ENCODE data around the gene CGN.

CGN gene

DNA sequence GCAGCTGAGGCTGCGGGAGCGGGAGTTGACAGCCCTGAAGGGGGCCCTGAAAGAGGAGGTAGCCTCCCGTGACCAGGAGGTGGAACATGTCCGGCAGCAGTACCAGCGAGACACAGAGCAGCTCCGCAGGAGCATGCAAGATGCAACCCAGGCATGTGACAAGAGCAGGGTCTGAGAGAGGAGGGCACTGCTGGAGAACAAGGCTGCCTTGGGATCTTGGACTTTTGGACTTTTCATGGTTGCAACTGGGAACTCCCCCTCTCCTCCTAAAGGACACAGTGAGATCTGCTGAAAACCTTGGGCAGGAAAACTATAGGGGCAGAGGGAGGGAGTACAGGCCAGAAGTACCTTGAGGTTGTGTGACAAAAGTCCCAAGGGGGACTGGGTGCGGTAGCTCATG, 13.5 kb downstream of the CGN start:
- no peak for DNase-seq

DNA sequence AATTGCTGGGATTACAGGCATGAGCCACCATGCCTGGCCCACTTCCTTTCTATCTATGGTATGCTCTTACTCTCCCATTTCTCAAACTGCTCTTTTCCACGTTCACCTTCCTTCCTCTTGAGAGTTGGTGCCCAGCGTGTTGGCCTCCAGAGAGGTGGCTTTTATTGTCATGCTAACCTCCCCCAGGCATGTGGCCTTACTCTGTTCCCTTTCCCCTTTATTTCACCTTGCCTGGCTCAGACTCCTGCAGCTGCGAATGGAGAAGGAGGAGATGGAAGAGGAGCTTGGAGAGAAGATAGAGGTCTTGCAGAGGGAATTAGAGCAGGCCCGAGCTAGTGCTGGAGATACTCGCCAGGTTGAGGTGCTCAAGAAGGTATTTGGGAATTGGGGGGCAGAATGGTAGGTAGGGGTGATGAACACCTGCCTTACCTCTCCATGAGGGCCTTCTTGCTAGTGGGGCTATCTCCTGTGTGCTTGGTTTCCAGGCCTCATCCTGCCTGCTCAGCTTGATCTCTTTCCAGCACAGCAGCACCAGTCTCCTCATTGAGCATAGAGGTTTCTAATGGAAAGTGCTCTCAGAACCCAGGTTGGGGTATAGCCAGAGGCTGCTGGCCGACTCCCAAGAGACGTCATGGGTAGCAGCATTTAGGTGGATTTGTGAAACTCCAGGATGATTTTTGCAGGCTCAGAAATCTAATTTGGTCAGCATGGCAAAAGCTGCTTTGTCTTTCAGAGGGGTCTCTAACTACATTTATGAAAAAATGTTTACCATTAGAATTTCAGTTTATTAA, 15.7 kb downstream of the CGN start:
- DNase-seq: no peak

DNA sequence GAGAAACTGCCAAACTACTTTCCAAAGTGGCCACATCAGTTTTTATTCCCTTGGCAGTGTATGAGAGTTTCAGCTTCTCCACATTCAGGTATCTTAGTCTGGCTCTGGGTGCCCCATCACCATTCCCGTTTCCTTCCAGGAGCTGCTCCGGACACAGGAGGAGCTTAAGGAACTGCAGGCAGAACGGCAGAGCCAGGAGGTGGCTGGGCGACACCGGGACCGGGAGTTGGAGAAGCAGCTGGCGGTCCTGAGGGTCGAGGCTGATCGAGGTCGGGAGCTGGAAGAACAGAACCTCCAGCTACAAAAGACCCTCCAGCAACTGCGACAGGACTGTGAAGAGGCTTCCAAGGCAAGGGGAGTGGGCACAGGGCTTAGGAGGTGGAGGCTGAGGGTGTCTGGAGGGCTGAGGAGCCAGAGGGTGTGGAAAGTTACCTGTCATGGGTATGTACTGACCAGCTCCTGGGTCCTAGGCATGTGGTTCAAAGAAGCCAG, 18.1 kb downstream of the CGN start:
- no peak for DNase-seq

DNA sequence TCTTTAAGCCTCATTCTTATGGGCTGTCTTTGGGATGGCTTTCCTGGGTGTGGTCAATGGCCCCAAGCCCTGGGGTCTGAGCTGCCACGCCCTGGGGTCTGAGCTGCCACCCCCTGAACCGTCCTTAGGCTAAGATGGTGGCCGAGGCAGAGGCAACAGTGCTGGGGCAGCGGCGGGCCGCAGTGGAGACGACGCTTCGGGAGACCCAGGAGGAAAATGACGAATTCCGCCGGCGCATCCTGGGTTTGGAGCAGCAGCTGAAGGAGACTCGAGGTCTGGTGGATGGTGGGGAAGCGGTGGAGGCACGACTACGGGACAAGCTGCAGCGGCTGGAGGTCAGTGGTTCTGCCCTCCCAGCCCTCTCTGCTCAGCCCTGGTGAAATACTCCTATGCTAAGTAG, 18.6 kb downstream of the CGN start:
- no peak for DNase-seq

DNA sequence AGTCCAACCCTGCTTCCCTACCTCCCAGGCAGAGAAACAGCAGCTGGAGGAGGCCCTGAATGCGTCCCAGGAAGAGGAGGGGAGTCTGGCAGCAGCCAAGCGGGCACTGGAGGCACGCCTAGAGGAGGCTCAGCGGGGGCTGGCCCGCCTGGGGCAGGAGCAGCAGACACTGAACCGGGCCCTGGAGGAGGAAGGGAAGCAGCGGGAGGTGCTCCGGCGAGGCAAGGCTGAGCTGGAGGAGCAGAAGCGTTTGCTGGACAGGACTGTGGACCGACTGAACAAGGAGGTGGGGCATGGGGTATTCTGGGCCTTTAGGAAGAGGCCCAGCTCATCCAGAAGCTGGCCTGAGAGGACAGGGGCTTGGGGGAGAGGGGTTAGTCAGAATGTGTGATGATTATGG, 19.3 kb downstream of the CGN start:
- no peak for DNase-seq

DNA sequence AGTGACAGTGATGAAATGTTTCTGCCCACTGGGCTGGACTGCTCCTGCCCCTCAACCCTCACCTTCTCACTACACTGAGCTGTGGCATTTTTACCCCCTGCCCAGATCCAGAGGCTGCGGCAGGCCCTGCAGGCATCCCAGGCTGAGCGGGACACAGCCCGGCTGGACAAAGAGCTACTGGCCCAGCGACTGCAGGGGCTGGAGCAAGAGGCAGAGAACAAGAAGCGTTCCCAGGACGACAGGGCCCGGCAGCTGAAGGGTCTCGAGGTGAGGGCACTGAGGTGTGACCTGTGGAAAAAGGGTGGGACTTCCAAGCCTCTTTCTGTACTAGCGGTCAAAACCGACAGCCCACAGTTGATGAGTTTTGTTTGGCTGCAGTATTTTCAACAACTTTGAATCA, 22.7 kb downstream of the CGN start:
- no peak for DNase-seq

DNA sequence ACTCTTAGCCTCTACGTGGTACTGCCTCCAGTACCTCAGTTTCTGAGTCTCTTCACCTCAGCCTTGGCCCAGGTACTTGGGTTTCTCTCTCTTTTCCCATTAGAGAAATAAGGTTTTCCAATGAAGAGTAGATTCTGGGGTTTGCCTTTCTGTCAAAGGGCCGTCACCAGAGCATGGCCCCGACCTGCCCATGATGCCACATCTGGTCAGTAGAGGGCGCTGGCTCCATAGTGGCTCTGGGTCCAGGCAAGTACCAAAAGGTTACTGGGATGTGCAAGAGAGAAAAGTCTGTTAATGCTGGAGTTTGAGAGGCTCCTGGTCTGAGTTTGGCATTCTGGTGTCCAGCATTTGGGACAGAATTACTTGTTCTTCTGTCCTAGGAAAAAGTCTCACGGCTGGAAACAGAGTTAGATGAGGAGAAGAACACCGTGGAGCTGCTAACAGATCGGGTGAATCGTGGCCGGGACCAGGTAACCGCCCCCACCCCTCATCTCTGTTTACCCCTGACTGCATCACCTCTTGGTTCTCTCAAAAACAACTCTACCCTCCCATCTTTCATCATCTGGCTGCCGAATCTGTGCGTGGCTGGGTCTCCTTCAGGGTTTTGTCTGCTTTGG, 23.6 kb downstream of the CGN start:
- DNase-seq: no peak

DNA sequence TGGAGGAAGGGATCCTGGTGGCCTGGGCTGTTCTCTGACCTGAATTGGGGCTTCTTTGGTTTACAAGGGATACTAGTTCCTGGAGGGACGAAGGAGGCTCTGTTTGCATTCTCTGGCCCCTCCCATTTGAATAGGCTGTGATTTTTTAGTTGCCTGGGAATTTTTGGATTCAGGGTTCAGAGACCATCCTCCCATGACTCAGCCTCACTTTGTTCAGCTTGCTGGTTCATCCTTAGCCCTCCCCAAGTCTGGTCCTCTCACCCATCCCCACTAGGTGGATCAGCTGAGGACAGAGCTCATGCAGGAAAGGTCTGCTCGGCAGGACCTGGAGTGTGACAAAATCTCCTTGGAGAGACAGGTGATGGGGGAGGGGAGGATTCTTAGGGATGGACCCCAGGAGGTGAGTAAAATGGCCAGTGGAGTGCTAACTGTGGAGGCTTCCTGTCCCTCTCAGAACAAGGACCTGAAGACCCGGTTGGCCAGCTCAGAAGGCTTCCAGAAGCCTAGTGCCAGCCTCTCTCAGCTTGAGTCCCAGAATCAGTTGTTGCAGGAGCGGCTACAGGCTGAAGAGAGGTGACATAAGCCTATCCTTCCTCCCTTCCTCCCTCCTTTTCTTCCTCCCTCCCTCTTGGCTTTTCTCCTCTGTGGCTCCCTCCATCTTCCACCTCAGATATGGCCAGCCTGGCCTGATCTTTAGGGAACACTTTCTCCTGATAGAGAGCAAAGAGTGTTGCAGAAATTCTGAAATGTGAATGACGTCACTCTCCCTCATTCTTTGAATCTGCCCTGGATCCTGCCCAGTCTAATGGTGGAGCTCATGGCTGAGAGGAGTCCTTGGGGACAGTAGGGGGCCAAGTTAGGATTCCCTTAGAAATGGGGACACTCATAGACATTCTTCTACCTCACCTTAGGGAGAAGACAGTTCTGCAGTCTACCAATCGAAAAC, 24.4 kb downstream of the CGN start:
- DNase-seq: no peak

DNA sequence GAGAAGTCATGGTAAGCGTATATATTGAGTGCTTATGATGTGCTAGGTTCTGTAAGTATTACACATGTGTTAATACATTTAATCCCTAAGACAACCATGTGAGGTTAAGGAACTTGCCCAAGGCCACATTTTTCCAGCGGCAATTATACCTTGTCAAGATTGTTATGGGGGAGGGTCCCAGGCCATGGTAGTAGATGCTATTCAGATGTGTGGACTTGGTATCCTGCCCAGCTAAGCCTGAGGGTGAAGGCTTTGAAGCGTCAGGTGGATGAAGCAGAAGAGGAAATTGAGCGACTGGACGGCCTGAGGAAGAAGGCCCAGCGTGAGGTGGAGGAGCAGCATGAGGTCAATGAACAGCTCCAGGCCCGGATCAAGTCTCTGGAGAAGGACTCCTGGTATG, 25.3 kb downstream of the CGN start:
- DNase-seq: no peak

DNA sequence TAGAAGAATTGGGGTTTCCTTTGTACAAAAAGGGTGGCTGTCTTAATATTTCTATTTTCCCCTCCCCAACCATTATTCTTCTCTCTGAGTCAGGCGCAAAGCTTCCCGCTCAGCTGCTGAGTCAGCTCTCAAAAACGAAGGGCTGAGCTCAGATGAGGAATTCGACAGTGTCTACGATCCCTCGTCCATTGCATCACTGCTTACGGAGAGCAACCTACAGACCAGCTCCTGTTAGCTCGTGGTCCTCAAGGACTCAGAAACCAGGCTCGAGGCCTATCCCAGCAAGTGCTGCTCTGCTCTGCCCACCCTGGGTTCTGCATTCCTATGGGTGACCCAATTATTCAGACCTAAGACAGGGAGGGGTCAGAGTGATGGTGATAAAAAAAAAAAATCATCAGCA, 25.9 kb downstream of the CGN start:
- no peak for DNase-seq

DNA sequence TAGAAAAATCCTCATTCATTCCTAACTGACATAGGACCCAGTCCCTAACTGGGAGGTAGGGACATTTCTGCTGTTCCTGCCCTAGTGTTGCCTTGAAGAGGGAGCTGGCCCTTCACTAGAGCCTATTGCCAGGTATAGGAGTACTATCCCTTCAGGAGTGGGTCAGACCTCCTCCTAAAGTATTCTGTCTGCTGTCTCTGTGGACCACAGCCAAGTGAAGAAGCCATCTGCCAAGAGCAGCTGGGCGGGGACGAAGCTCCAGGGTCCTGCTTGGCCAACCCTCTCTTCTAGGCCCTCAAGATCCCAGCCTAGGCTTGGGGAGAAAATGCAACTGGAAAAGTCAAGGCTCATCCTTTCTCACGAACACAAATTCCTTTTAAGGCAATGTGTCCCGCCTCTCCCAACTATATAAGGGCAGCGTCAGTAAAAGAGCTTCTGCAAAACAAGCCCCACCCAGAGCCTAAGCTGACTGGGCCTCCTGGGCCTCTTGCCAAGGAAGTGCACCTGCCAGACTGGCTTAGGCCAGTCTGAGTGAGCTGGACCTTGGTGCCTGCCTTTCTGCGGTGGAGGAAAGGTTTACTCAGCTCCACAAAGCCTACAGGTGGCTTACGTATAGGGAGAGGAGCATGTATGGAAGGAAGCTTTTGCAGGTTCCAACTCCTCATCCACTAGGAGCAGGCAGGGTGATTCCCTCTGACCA, 28.3 kb downstream of the CGN start:
- DNase-seq: peak; percentile 10

DNA sequence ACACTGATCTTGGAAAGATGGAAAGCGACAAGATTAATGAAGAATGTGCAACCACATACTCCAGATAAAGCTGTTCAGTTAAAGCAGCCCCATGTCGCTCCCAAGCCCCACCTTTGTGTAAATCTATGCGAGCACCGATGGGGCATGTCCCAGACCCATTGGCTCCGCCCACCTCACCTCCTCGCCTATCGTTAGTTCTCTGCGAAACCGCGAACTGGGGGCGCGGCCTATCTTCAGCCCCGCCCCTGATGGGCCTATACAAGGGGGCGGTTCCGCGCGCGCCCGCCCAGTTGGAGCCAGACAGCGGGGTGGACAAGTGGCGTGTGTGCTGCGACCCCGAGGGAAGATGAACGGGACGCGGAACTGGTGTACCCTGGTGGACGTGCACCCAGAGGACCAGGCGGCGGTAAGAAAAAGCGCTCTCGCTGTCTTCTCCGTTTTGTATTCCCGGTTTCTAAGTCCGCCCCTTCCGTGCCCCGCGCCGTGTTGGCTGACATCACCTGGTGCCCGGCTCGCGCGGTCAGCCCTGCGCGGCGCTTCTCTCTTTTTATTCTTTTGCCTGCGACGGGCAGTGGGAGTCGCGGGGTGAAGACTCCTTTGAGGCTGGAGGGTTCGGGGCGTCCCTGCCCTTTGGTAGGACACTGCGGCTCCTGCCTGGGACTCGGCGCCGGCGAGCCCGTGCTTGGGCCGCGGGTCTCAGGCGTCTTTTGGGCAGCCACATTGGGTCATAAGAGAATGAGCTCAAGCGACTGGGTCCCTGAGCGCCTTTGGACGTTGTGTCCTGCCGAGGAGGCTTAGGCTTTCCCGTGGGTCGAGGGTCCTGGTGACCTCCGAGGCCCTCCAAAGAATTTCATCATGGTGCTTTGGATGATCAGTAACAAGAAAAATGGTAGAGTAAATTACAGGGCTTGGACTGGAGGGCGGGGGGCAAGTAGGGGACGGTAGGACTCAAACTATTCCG, 29.1 kb downstream of the CGN start, which contains the start of gene TUFT1:
Gene TUFT1, plus strand, starts transcription at position 289 of the 961 bp plus-strand sequence. Its CDS starts 58 bp downstream, at position 347.
- DNase-seq: no peak

DNA sequence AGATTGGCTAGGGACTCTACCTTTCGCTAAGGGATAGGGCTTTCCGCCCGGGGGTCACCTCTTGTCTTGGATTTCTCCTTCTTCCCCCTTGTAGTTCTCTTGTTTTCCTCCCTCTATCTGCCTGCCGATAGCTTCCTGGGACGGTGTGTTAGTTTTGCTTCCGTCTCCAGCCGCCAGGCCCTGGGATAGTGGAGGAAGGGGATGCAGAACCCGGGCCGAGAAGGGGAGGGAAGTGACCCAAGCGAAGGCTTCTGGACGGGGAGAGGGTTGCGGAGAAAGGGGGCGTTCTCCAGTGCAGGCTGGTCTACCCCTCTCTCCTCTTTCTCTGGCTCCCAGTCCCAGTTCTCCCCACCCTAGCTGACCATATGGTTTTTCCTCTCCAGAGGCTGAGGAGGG, 29.8 kb downstream of the CGN start:
- DNase-seq: no peak

DNA sequence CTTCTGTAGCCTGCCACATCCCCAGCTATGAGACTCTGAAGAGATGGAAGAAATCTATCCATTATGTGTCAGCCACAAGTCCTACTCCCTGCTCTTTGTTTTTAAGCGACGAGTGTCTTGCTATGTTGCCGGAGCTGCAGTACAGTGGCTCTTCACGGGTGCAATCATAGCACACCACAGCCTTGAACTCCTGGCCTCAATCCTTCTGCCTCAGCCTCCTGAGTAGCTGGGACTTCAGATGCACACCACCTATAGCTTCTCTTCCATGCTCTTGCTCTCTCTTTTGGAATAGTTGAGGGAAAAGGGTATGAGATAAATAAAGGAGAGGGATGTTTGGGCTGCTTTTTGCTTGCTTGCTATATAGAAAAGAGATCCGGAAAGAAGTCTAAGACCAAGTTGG, 30.6 kb downstream of the CGN start:
- no peak for DNase-seq

DNA sequence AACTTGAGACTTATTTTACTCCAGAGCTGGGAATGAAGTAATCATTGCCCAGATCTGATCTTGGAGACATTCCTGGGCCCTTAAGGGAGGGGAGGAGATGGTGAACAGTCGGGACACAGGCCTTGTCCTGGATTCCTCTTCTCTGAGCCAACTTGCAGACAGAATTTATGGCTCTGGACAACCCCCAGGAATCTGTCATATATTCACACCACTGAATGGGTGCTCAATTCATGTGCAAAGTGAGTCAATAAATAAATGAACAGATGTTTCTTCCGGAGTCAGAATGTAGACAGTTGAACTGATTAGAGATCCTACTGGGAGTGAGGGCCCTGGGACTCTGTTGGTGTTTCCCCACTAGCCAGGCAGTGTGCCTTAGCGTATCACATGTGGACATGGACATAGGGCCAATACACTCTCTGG, 31.5 kb downstream of the CGN start:
- DNase-seq: no peak

DNA sequence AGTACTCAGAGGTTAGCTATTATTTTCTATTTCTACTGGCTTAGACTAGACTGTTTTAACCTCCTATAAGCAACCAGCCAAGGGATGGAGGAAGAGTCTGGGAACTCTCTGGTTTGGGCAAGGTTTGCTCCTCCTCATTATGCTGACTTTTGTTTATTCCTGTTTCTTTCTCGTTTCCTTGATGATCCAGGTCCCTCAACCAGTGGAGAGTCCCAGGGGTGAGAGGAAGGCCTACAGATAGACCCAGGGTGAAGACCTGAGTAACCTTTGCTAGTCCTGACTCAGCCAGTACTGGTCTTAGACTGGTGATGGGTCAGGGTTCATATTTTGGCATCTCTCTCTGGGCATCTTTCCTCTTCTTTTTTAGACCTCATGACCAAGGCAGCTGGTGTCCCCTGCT, 34.4 kb downstream of the CGN start:
- DNase-seq: no peak

DNA sequence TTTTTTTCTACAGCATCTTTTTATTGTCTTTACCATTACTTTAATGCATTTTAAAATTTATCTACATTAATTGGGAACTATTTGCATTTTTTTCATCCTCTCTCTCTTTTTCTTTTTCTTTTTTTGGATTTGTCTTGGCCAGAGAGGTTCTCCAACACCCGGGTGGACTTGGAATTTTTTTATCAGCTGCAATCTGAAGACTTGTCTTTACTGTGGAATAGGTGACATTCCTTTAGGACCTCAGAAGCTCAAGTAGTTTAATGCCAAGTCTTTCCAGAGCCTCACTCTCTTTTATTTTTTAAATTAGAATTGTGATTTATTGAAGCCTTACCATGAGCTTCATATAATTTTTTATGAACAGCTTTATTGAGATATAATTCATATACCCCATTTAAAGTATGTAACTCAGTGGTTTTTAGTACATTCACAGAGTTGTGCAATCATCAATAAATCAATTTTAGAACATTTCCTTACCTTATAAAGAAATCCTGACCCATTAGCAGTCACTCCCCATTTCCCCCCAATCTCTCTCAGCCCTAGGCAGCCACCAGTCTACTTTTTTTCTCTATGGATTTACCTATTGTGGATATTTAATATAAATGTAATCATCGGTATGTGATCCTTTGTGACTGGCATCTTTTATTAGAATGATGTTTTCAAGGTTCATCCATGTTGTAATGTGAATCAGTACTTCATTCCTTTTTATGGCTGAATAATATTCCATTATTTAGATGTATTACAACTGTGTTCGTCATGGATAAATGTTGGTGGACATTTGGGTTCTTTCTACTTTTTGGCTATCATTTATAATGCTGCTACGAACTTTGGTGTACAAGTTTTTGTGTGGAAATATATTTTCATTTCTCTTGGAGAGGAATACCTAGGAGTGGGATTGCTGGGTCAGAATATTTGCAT, 35.1 kb downstream of the CGN start:
- no peak for DNase-seq

DNA sequence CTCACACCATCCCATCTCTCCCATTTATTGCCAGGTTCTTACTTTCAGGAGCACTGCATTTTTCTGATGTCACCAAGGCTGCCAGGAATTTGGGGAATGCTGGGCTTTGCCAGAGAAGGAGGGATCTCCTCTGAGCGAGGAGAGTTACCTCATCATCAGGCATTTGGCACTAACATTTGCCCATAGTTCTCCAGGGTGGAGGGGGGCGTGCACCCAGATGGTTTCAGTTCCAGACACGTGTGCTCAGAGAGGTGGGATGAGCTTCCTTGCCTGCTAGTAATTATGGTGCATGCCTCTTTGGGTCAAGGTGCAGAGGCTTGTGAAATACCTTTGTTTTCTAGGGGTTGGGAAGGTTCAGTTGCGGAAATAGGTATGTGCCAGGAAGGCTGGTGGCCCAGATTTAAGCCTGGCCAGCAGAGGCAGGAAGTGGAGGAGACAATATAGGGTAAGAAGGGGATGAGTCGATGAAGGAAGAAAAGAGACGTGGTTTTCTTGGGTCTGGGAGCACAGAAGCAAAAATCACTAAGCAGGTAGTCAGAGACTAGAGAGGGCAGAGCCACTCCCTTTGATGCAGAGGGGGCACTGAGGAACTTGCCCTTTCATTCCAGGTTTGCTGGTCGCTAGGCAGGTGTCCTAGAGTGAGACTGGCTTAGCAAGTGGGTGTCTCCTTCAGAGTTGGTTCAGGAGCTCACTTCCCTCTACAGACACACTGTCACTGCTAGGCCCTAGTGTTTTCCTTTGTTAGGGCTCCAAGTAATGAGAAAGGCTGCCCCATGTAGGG, 36.1 kb downstream of the CGN start:
- DNase-seq: no peak

DNA sequence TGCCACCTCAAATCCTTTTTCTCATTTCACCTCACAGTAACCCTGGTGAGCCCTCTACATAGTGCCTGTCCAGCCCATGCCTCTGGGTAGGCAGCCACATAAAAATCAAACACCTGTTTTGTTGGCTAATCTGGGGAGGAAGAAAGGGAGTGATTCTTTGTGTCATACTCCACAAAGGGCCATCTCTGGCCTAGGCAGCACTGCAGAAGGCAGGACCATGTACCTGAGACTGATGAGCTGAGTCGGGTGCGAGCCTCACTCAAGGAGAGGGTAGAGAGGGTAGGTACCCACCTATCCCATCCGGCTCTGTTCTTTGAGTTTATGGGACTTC, 36.7 kb downstream of the CGN start:
- no peak for DNase-seq

DNA sequence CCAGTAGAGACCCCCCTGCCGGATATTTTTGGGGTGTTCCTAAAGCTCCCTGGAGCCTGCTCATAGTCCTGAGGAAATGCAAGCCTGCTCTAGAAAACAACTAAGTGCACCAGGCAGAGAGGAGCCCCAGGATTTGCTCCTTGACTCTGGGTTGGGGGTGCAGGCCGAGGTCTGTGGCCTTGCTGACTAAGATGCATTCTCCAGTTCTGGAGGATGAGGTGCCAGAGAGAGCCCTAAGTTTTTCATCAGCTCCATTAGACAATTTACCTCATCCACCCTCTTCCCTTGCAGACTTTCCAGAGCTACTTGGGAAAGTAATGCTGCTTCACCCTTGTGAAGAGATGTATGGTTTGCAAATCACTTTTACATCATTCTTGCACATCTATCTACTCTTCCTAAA, 38.0 kb downstream of the CGN start:
- DNase-seq: no peak
